Measurements from ENCODE around the gene GNAT1. TPM values are rescaled to one million over a fixed set of nuclear protein-coding genes. Genes with fewer than 3 reads are reported as not detected.

GNAT1 gene
- total RNA-seq, 2 experiments from 2014 or later, result not detected

DNA sequence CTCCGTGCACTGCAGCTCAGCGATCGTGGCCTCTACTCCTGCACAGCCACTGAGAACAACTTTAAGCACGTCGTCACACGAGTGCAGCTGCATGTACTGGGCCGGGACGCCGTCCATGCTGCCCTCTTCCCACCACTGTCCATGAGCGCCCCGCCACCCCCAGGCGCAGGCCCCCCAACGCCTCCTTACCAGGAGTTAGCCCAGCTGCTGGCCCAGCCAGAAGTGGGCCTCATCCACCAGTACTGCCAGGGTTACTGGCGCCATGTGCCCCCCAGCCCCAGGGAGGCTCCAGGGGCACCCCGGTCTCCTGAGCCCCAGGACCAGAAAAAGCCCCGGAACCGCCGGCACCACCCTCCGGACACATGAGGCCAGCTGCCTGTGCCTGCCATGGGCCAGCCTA lies 3.7 kb upstream of the GNAT1 start:
- CTCF ChIA-PET, result no interaction called here
- Mint-ChIP-seq H3K36me3 (ENCODE audit: low read depth) (no peaks in the 10 kb centered on the region), H3K27me3 (ENCODE audit: low read depth) (peaks cover 2% of the 10 kb centered on the region), H3K4me3 (no peak overlapping the region), H3K9me3 (no peaks in the 10 kb centered on the region), H3K4me1 (ENCODE audit: low read depth) (peaks cover 2% of the 10 kb centered on the region), H3K27ac (no peak overlapping the region)
- no peak for DNase-seq
- intact Hi-C loops (cut with micrococcal nuclease), result no loop called here

DNA sequence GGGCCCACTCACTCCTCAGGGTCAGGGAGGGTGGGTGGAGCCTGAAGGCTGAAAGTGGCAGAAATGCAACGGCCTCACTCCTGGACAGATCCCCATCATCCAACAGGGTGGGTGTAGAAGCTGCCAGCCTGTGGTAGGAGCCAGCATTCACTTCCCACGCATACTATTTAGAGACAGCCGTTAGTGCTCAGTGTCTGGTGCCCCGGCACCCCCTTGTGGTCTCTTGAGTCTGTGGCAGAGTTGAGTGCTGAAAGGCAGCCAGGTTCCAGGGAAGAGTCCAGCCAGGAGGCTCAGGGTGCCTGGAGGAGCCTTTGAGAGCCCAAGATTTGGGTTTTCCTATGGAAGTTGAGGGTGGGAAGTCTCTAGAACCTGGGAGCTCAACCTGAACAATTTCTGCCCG lies 2.1 kb upstream of the GNAT1 start:
- Mint-ChIP-seq H3K36me3 (ENCODE audit: low read depth) (no peaks in the 10 kb centered on the region), H3K27ac (no peak overlapping the region), H3K4me1 (ENCODE audit: low read depth) (peaks cover 10% of the 10 kb centered on the region), H3K4me3 (no peak overlapping the region), H3K9me3 (no peaks in the 10 kb centered on the region), H3K27me3 (ENCODE audit: low read depth) (peaks cover 7% of the 10 kb centered on the region)
- CTCF ChIA-PET, result interaction anchor here (0.6 to 8.1 kb wide), 3 partner anchors 19 to 69 kb away, joined by 3 to 151 read pairs (median 4); no protein-coding TSS in a partner anchor
- DNase-seq, result peak; percentile 66
- intact Hi-C loops (cut with micrococcal nuclease), result loop anchor here (1.0 kb wide), 1 partner anchor 68 kb away; no protein-coding TSS in a partner anchor

- Mint-ChIP-seq H3K27ac (no peak overlapping the region), H3K9me3 (no peaks in the 10 kb centered on the region), H3K4me3 (no peak overlapping the region), H3K27me3 (ENCODE audit: low read depth) (peaks cover 8% of the 10 kb centered on the region), H3K36me3 (ENCODE audit: low read depth) (no peaks in the 10 kb centered on the region), H3K4me1 (ENCODE audit: low read depth) (peaks cover 15% of the 10 kb centered on the region)
- intact Hi-C loops (cut with micrococcal nuclease), result loop anchor here (1.0 to 5.0 kb wide), 2 partner anchors 69 to 132 kb away; partner anchors contain the start of gene HYAL2
- CTCF ChIA-PET, result interaction anchor here (0.6 to 8.1 kb wide), 5 partner anchors 26 to 102 kb away, joined by 3 to 151 read pairs (median 3); no protein-coding TSS in a partner anchor
- no peak for DNase-seq
Observed at GRCh38 chr3:50189989-50190388, 1.4 kb upstream of the GNAT1 start.

DNA sequence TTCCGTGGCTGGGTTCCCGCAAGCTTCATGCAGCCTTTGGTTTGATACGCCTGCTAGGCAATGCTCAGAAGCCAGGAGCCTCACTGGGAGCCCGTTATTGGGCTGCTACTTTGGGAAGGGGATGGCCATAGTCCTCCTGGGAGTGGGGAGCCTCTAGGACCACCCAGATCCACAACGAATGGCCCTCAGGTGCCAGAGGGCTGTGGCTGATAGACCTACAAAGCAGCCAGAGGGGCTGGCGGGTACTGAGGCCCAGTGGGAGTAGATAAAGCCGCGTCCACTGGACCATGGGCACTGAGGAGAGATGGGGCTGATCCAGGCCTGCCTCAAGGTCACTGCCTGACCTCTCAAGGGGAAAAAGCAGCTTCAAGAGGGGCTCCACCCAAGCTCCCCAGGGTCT lies 714 bp downstream of the GNAT1 start:
- H3K27ac Mint-ChIP-seq, result no peak overlapping the region
- peaks cover 8% of the 10 kb centered on the region for H3K27me3 Mint-ChIP-seq (ENCODE audit: low read depth)
- DNase-seq, result no peak
- CTCF ChIA-PET, result interaction anchor here (0.5 to 8.1 kb wide), 22 partner anchors 8 to 256 kb away, joined by 3 to 151 read pairs (median 4); no protein-coding TSS in a partner anchor
- H3K9me3 Mint-ChIP-seq, result no peaks in the 10 kb centered on the region
- intact Hi-C loops (cut with micrococcal nuclease), result loop anchor here (1.0 to 5.0 kb wide), 4 partner anchors 34 to 130 kb away; partner anchors contain the start of genes HYAL2 and SEMA3F
- H3K4me3 Mint-ChIP-seq, result no peak overlapping the region
- no peaks in the 10 kb centered on the region for H3K36me3 Mint-ChIP-seq (ENCODE audit: low read depth)
- H3K4me1 Mint-ChIP-seq (ENCODE audit: low read depth), result peaks cover 15% of the 10 kb centered on the region

DNA sequence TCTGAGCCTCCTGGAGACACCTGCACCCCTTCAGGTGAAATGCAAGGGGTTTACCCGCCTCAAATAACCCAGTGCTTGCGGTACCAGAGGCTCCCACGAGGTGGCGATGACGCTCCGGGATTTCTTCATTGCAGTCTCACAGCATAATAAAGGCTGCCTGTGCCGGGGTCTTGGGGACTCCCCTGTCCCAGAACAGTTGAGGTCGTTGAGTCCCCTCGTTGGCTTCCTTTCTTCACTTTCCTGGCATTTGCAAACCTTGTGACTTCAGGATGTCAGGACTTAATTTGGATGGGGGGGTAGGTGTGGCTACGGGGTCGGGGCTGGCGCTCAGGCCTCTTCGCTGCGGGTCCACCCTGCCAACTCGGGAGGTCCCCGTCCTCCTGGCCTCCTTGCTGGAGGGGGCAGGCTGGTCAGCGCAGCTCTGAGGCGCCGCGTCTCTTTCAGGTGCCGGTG lies 1.3 kb downstream of the GNAT1 start:
- CTCF ChIA-PET, result interaction anchor here (0.5 to 8.1 kb wide), 24 partner anchors 9 to 356 kb away, joined by 3 to 151 read pairs (median 4); no protein-coding TSS in a partner anchor
- H3K4me3 Mint-ChIP-seq, result no peak overlapping the region
- intact Hi-C loops (cut with micrococcal nuclease), result loop anchor here (1.0 to 5.0 kb wide), 4 partner anchors 34 to 130 kb away; partner anchors contain the start of genes HYAL2 and SEMA3F
- H3K9me3 Mint-ChIP-seq, result no peaks in the 10 kb centered on the region
- H3K4me1 Mint-ChIP-seq (ENCODE audit: low read depth), result peaks cover 15% of the 10 kb centered on the region
- H3K27me3 Mint-ChIP-seq (ENCODE audit: low read depth), result peaks cover 8% of the 10 kb centered on the region
- H3K27ac Mint-ChIP-seq, result no peak overlapping the region
- H3K36me3 Mint-ChIP-seq (ENCODE audit: low read depth), result no peaks in the 10 kb centered on the region
- DNase-seq, result peak; percentile 90

DNA sequence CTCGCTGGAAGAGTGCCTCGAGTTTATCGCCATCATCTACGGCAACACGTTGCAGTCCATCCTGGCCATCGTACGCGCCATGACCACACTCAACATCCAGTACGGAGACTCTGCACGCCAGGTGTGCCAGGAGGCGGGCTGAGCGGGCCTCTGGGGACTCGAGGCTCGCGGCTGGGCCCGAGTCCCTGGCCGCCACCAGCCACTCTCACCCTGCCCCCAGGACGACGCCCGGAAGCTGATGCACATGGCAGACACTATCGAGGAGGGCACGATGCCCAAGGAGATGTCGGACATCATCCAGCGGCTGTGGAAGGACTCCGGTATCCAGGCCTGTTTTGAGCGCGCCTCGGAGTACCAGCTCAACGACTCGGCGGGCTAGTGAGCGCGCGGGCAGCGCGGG lies 1.9 kb downstream of the GNAT1 start:
- CTCF ChIA-PET, result interaction anchor here (1.1 to 8.1 kb wide), 10 partner anchors 11 to 88 kb away, joined by 3 to 151 read pairs (median 10); no protein-coding TSS in a partner anchor
- H3K9me3 Mint-ChIP-seq, result no peaks in the 10 kb centered on the region
- peaks cover 15% of the 10 kb centered on the region for H3K4me1 Mint-ChIP-seq (ENCODE audit: low read depth)

GRCh38 chr3:50193746-50194127 lies 2.3 kb downstream of the GNAT1 start:
- intact Hi-C loops (cut with micrococcal nuclease), result loop anchor here (1.0 to 5.0 kb wide), 3 partner anchors 39 to 129 kb away; partner anchors contain the start of genes HYAL2 and SEMA3F
- H3K27me3 Mint-ChIP-seq (ENCODE audit: low read depth), result peaks cover 8% of the 10 kb centered on the region
- DNase-seq, result no peak
- no peaks in the 10 kb centered on the region for H3K36me3 Mint-ChIP-seq (ENCODE audit: low read depth)
- peaks cover 15% of the 10 kb centered on the region for H3K4me1 Mint-ChIP-seq (ENCODE audit: low read depth)
- H3K9me3 Mint-ChIP-seq, result no peaks in the 10 kb centered on the region
- CTCF ChIA-PET, result interaction anchor here (0.6 to 8.1 kb wide), 16 partner anchors 10 to 88 kb away, joined by 3 to 151 read pairs (median 7); partner anchors contain the start of gene SEMA3B
- no peak overlapping the region for H3K27ac Mint-ChIP-seq
- H3K4me3 Mint-ChIP-seq, result no peak overlapping the region

More for the DNA sequence above, 1.9 kb downstream of the GNAT1 start:
- H3K27ac Mint-ChIP-seq, result no peak overlapping the region
- no peak overlapping the region for H3K4me3 Mint-ChIP-seq
- no peaks in the 10 kb centered on the region for H3K36me3 Mint-ChIP-seq (ENCODE audit: low read depth)
- intact Hi-C loops (cut with micrococcal nuclease), result loop anchor here (2.0 to 5.0 kb wide), 2 partner anchors 38 to 129 kb away; partner anchors contain the start of genes HYAL2 and SEMA3F
- H3K27me3 Mint-ChIP-seq (ENCODE audit: low read depth), result peaks cover 8% of the 10 kb centered on the region
- no peak for DNase-seq

GRCh38 chr3:50194128-50194902 lies 2.9 kb downstream of the GNAT1 start:
- intact Hi-C loops (cut with micrococcal nuclease), result loop anchor here (1.0 to 5.0 kb wide), 2 partner anchors 52 to 128 kb away; partner anchors contain the start of gene HYAL2

DNA sequence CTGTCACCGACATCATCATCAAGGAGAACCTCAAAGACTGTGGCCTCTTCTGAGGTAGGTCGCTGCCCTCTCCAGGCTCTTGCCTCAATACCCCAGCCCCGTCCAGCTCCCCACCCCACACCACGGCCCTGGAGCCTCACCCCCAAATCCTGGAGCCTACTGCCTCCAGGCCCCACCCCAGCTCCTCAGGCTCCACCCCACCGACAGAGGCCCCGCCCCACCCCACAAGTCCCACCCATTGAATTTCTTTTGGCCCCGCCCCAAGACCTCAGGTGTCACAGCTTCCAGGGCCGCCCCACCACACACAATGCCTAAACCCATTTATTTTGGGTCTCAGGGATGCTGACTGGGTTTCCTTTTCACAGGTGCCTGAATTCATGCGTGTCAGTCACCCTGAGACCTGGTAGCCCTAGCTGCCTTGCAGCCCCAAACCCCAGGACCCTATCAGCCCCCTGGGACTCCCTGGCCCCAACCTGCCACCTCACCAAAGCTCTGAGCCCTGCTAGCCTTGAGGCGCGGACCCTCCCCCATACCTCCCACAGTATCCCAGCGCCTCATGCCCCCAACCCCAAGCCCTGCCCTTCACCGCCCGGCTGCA lies 3.6 kb downstream of the GNAT1 start:
- no peak overlapping the region for H3K27ac Mint-ChIP-seq
- H3K9me3 Mint-ChIP-seq, result no peaks in the 10 kb centered on the region
- H3K4me3 Mint-ChIP-seq, result no peak overlapping the region
- no peaks in the 10 kb centered on the region for H3K36me3 Mint-ChIP-seq (ENCODE audit: low read depth)
- peaks cover 15% of the 10 kb centered on the region for H3K4me1 Mint-ChIP-seq (ENCODE audit: low read depth)
- CTCF ChIA-PET, result interaction anchor here (0.6 to 8.1 kb wide), 25 partner anchors 8 to 892 kb away, joined by 3 to 151 read pairs (median 4); partner anchors contain the start of gene SEMA3B
- intact Hi-C loops (cut with micrococcal nuclease), result loop anchor here (1.0 to 5.0 kb wide), 2 partner anchors 51 to 127 kb away; partner anchors contain the start of gene HYAL2
- peaks cover 8% of the 10 kb centered on the region for H3K27me3 Mint-ChIP-seq (ENCODE audit: low read depth)
- peak; percentile 47 for DNase-seq

More at GRCh38 chr3:50194128-50194902, 2.9 kb downstream of the GNAT1 start:
- H3K27ac Mint-ChIP-seq, result no peak overlapping the region
- H3K27me3 Mint-ChIP-seq (ENCODE audit: low read depth), result peaks cover 8% of the 10 kb centered on the region
- no peaks in the 10 kb centered on the region for H3K36me3 Mint-ChIP-seq (ENCODE audit: low read depth)
- no peaks in the 10 kb centered on the region for H3K9me3 Mint-ChIP-seq
- H3K4me3 Mint-ChIP-seq, result no peak overlapping the region
- CTCF ChIA-PET, result interaction anchor here (0.6 to 8.1 kb wide), 29 partner anchors 9 to 891 kb away, joined by 3 to 151 read pairs (median 4); partner anchors contain the start of gene SEMA3B
- peaks cover 15% of the 10 kb centered on the region for H3K4me1 Mint-ChIP-seq (ENCODE audit: low read depth)
- DNase-seq, result peak; percentile 78

GRCh38 chr3:50195501-50196252 lies 4.3 kb downstream of the GNAT1 start:
- CTCF ChIA-PET, result interaction anchor here (0.5 to 8.1 kb wide), 19 partner anchors 8 to 129 kb away, joined by 3 to 151 read pairs (median 6); partner anchors contain the start of gene SEMA3B
- Mint-ChIP-seq H3K27me3 (ENCODE audit: low read depth) (peaks cover 9% of the 10 kb centered on the region), H3K4me1 (ENCODE audit: low read depth) (peaks cover 15% of the 10 kb centered on the region), H3K9me3 (no peaks in the 10 kb centered on the region), H3K27ac (no peak overlapping the region), H3K36me3 (ENCODE audit: low read depth) (no peaks in the 10 kb centered on the region), H3K4me3 (no peak overlapping the region)
- intact Hi-C loops (cut with micrococcal nuclease), result no loop called here
- DNase-seq, result no peak

GRCh38 chr3:50196253-50196801 lies 4.9 kb downstream of the GNAT1 start:
- peaks cover 15% of the 10 kb centered on the region for H3K27me3 Mint-ChIP-seq (ENCODE audit: low read depth)
- H3K27ac Mint-ChIP-seq, result no peak overlapping the region
- no peak for DNase-seq
- no peaks in the 10 kb centered on the region for H3K36me3 Mint-ChIP-seq (ENCODE audit: low read depth)
- CTCF ChIA-PET, result interaction anchor here (0.6 to 8.1 kb wide), 9 partner anchors 7 to 125 kb away, joined by 3 to 151 read pairs (median 16); no protein-coding TSS in a partner anchor
- no peaks in the 10 kb centered on the region for H3K9me3 Mint-ChIP-seq
- intact Hi-C loops (cut with micrococcal nuclease), result no loop called here
- no peak overlapping the region for H3K4me3 Mint-ChIP-seq
- H3K4me1 Mint-ChIP-seq (ENCODE audit: low read depth), result peaks cover 15% of the 10 kb centered on the region
